Mucosa of descending colon (tissue), 3 donors: ENCODE measurements around the gene MSGN1. TPM values are rescaled to one million over a fixed set of nuclear protein-coding genes. Genes with fewer than 3 reads are reported as not detected.

Experiments
- ATAC-seq: fragments of 200-7000 bp; cut with Tn5 transposase; one replicate; pipeline ENCODE4 v1.9.1; 2020; ENCODE audit warnings: mild to moderate bottlenecking, moderate library complexity
- DNase-seq, 3 donors: peaks; one replicate each; pipeline ENCODE4 v3.0.0-alpha.2; 2020
- H3K36me3 ChIP-seq: fragments of 200-600 bp; one replicate; pipeline ENCODE4 v1.8.0; 2021; ENCODE audit warnings: low read depth, mild to moderate bottlenecking
- H3K4me1 ChIP-seq: fragments of 200-600 bp; one replicate; pipeline ENCODE4 v1.8.0; 2021; ENCODE audit warnings: low read depth, mild to moderate bottlenecking
- H3K4me3 ChIP-seq: fragments of 200-600 bp; one replicate; pipeline ENCODE4 v1.8.0; 2021; ENCODE audit warnings: mild to moderate bottlenecking
- H3K9me3 ChIP-seq: fragments of 200-600 bp; one replicate; pipeline ENCODE4 v1.8.0; 2021; ENCODE audit warnings: mild to moderate bottlenecking
- CTCF ChIP-seq: fragments of 200-600 bp; IDR thresholded peaks from one replicate; pipeline ENCODE4 v1.8.0; 2022; ENCODE audit warnings: antibody characterized with exemption, mild to moderate bottlenecking
- intact Hi-C, 2 donors: fragments of 100-400 bp; cut with DNase I in 1 of 2; cut with micrococcal nuclease in 1 of 2; formaldehyde crosslinking; loops; one replicate each; pipeline versions ENCODE4 v1.11.0 to v1.11.1; 2022; cut with DNase I, micrococcal nuclease
- total RNA-seq, 3 donors: library from RNA; stranded (reverse); fragmentation: NEBNext Ultra II Directional in 2 of 3; extraction: Animal tissue kit (Norgen Biotek cat#: 25700) in 2 of 3; gene quantifications; one replicate each; pipeline versions ENCODE4 v1.2.1 to v1.2.4, GENCODE V29; 2021 to 2023
- donor health status: DM: no; HTN: no; CAD: no; lungs with moderate emphysema.
- donor health status: DM: no; HTN: no; CAD: no.
- donor health status: DM: no; HTN: yes; CAD: no.

MSGN1 gene
- total RNA-seq, 3 donors from 2014 or later, result not detected

- Histone ChIP-seq H3K4me1 (no peaks in the 10 kb centered on the region), H3K36me3 (no peaks in the 10 kb centered on the region), H3K9me3 (no peaks in the 10 kb centered on the region), H3K4me3 (no peak overlapping the region)
- ATAC-seq, result no peak
- DNase-seq, result no peak
- TF ChIP-seq CTCF, result no peak
- intact Hi-C loops, result no loop called here
Measured at GRCh38 chr2:17864676-17865075, 48.4 kb downstream of the MSGN1 start.

- intact Hi-C loops, result no loop called here
- Histone ChIP-seq H3K9me3 (no peaks in the 10 kb centered on the region), H3K4me1 (no peaks in the 10 kb centered on the region), H3K36me3 (no peaks in the 10 kb centered on the region), H3K4me3 (no peak overlapping the region)
- no peak for ATAC-seq
- no peak for TF ChIP-seq CTCF
- no peak for DNase-seq
Measured at GRCh38 chr2:17867133-17867532, 50.9 kb downstream of the MSGN1 start.

Other genes with a start within 250 kb of the MSGN1 start
- 10 to 100 TPM; 18.1 to 24.8 (median 22.9) TPM for gene SMC6, start 62.6 kb upstream of the MSGN1 start, total RNA-seq
- gene GEN1, start 62.3 kb upstream of the MSGN1 start, total RNA-seq, result 10 to 100 TPM; 12.9 to 31.4 (median 20.1) TPM
- gene KCNS3, start 62.2 kb downstream of the MSGN1 start, total RNA-seq, result 10 to 100 TPM in 2 of 3 donors, 1 to 10 TPM in 1; 4.9 to 21.6 (median 16.8) TPM